NT2/D1 (cell line): ENCODE results near the gene ULK4.

ENCODE experiments used
- DNase-seq: peaks from one replicate; pipeline ENCODE4 v3.0.0-alpha.2; 2011; ENCODE audit warnings: low read depth, low spot score
- H3K27me3 ChIP-seq: 2 replicates; pipeline ENCODE4 v1.6.0; 2011; ENCODE audit warnings: mild to moderate bottlenecking; ENCODE audit not compliant: insufficient read length, insufficient read depth
- H3K36me3 ChIP-seq: 2 replicates; pipeline ENCODE4 v1.6.1; 2011; ENCODE audit warnings: mild to moderate bottlenecking, low read length, mixed read lengths; ENCODE audit not compliant: insufficient read depth, insufficient read length
- H3K4me1 ChIP-seq: 2 replicates; pipeline ENCODE4 v1.5.1; 2011; ENCODE audit not compliant: insufficient read depth, insufficient read length
- H3K4me3 ChIP-seq: 2 replicates; pipeline ENCODE4 v1.5.1; 2011; ENCODE audit warnings: low read depth; ENCODE audit not compliant: insufficient read length
- H3K9ac ChIP-seq: 2 replicates; pipeline ENCODE4 v1.6.0; 2011; ENCODE audit warnings: low read depth; ENCODE audit not compliant: insufficient read length
- H3K9me3 ChIP-seq: 2 replicates; pipeline ENCODE4 v1.5.1; 2011; ENCODE audit warnings: mild to moderate bottlenecking, low read length; ENCODE audit not compliant: insufficient read depth
- SUZ12 ChIP-seq: IDR thresholded peaks from 2 replicates; pipeline ENCODE4 v1.6.1; 2011; ENCODE audit not compliant: insufficient read length, insufficient read depth; ENCODE audit errors: extremely low read depth
- YY1 ChIP-seq: IDR thresholded peaks from 2 replicates; pipeline ENCODE4 v1.6.1; 2011; ENCODE audit not compliant: insufficient read length, insufficient read depth
- ZNF274 ChIP-seq: IDR thresholded peaks from 2 replicates; pipeline ENCODE4 v1.6.1; 2011; ENCODE audit warnings: mild to moderate bottlenecking, low read depth, low read length

The ULK4 gene

GRCh38 chr3:41241800-41242571, 719.9 kb downstream of the ULK4 start:
- no peak for DNase-seq
- no peaks in the 10 kb centered on the region for H3K27me3 ChIP-seq
- H3K9ac ChIP-seq: no peak overlapping the region
- TF ChIP-seq SUZ12 (no peak), YY1 (no peak), ZNF274 (no peak)
- no peak overlapping the region for H3K4me3 ChIP-seq
- peaks cover 6% of the 10 kb centered on the region for H3K4me1 ChIP-seq
- peaks cover 62% of the 10 kb centered on the region for H3K36me3 ChIP-seq
- no peaks in the 10 kb centered on the region for H3K9me3 ChIP-seq

DNA sequence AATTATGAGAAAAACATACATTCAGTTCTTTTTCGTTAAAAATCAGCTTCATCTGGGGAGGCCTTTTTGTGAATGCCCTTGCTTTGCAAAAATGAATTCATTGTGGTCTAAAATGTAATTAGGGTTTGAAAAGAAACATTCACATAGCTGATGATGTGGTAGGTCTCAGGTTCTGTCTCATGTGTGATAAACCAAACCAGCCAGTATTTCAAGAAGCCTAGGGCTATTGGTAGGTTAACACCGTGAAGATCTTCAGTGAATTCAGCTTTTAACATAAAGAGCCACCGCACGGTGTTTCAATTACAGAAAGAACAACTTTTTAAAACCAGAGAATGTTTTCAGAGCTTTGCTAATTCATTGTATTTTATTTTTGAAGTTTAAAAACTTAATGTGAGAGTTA, 720.7 kb downstream of the ULK4 start:
- peaks cover 70% of the 10 kb centered on the region for H3K36me3 ChIP-seq
- DNase-seq: no peak
- H3K4me3 ChIP-seq: no peak overlapping the region
- no peak overlapping the region for H3K9ac ChIP-seq
- H3K4me1 ChIP-seq: peaks cover 3% of the 10 kb centered on the region
- no peaks in the 10 kb centered on the region for H3K9me3 ChIP-seq
- no peaks in the 10 kb centered on the region for H3K27me3 ChIP-seq
- TF ChIP-seq ZNF274: no peak
- TF ChIP-seq YY1: no peak
- TF ChIP-seq SUZ12: no peak

- no peak overlapping the region for H3K9ac ChIP-seq
- no peaks in the 10 kb centered on the region for H3K27me3 ChIP-seq
- TF ChIP-seq YY1 (no peak), ZNF274 (no peak), SUZ12 (no peak)
- no peak overlapping the region for H3K4me3 ChIP-seq
- DNase-seq: no peak
- H3K36me3 ChIP-seq: peaks cover 81% of the 10 kb centered on the region
- peaks cover 9% of the 10 kb centered on the region for H3K4me1 ChIP-seq
- H3K9me3 ChIP-seq: no peaks in the 10 kb centered on the region
Observed at GRCh38 chr3:41239587-41239986, 722.3 kb downstream of the ULK4 start.

- Histone ChIP-seq H3K9ac (no peak overlapping the region), H3K36me3 (peaks cover 98% of the 10 kb centered on the region), H3K4me3 (no peak overlapping the region), H3K27me3 (no peaks in the 10 kb centered on the region), H3K4me1 (peaks cover 9% of the 10 kb centered on the region), H3K9me3 (no peaks in the 10 kb centered on the region)
- no peak for DNase-seq
- TF ChIP-seq ZNF274 (no peak), YY1 (no peak), SUZ12 (no peak)
Observed at GRCh38 chr3:41237907-41238306, 724.0 kb downstream of the ULK4 start.

GRCh38 chr3:41236228-41236627, 725.7 kb downstream of the ULK4 start:
- peaks cover 99% of the 10 kb centered on the region for H3K36me3 ChIP-seq
- no peak overlapping the region for H3K9ac ChIP-seq
- no peak overlapping the region for H3K4me3 ChIP-seq
- H3K27me3 ChIP-seq: no peaks in the 10 kb centered on the region
- no peaks in the 10 kb centered on the region for H3K9me3 ChIP-seq
- TF ChIP-seq YY1 (no peak), ZNF274 (no peak), SUZ12 (no peak)
- H3K4me1 ChIP-seq: peaks cover 9% of the 10 kb centered on the region
- DNase-seq: peak; percentile 61

GRCh38 chr3:41234823-41235721, 726.8 kb downstream of the ULK4 start:
- Histone ChIP-seq H3K36me3 (peaks cover 97% of the 10 kb centered on the region), H3K4me1 (peaks cover 9% of the 10 kb centered on the region), H3K9me3 (no peaks in the 10 kb centered on the region), H3K4me3 (no peak overlapping the region), H3K9ac (peak overlapping the region; percentile 22), H3K27me3 (no peaks in the 10 kb centered on the region)
- TF ChIP-seq SUZ12: no peak
- no peak for TF ChIP-seq YY1
- no peak for TF ChIP-seq ZNF274
- DNase-seq: peak; percentile 32

DNA sequence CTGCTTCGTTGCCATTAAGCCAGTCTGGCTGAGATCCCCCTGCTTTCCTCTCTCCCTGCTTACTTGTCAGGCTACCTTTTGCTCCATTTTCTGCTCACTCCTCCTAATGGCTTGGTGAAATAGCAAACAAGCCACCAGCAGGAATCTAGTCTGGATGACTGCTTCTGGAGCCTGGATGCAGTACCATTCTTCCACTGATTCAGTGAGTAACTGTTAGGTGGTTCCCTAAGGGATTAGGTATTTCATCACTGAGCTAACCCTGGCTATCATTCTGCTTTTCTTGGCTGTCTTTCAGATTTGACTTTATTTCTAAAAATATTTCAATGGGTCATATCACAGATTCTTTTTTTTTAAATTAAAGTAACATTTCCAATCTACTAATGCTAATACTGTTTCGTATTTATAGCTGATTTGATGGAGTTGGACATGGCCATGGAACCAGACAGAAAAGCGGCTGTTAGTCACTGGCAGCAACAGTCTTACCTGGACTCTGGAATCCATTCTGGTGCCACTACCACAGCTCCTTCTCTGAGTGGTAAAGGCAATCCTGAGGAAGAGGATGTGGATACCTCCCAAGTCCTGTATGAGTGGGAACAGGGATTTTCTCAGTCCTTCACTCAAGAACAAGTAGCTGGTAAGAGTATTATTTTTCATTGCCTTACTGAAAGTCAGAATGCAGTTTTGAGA, 737.6 kb downstream of the ULK4 start:
- H3K9ac ChIP-seq: no peak overlapping the region
- H3K4me1 ChIP-seq: no peaks in the 10 kb centered on the region
- DNase-seq: no peak
- no peak overlapping the region for H3K4me3 ChIP-seq
- no peaks in the 10 kb centered on the region for H3K27me3 ChIP-seq
- peaks cover 68% of the 10 kb centered on the region for H3K36me3 ChIP-seq
- H3K9me3 ChIP-seq: no peaks in the 10 kb centered on the region
- no peak for TF ChIP-seq ZNF274
- TF ChIP-seq SUZ12: no peak
- TF ChIP-seq YY1: no peak
